GM12891 (cell line): ENCODE data around the gene GPC6.

Source experiments
- DNase-seq: peaks from one replicate; pipeline ENCODE4 v3.0.0; 2011; ENCODE audit warnings: low spot score; ENCODE audit not compliant: insufficient read length
- FAIRE-seq: peaks from 2 replicates; lab custom pipeline; 2011; peaks lifted over from hg19 to GRCh38; lab: Jason Lieb, UNC
- PAX5 ChIP-seq: IDR thresholded peaks from 2 replicates; pipeline ENCODE4 v1.6.1; 2011; ENCODE audit warnings: low read length, moderate library complexity, mild to moderate bottlenecking; ENCODE audit not compliant: insufficient read depth, severe bottlenecking
- POLR2A ChIP-seq: IDR thresholded peaks from 2 replicates; pipeline ENCODE4 v1.6.1; 2011; ENCODE audit warnings: low read depth, low read length, control low read depth
- POLR2AphosphoS5 ChIP-seq: IDR thresholded peaks from 2 replicates; pipeline ENCODE4 v1.6.1; 2011; ENCODE audit warnings: low read depth, low read length, control low read depth
- POU2F2 ChIP-seq: IDR thresholded peaks from 2 replicates; pipeline ENCODE4 v1.6.1; 2011; ENCODE audit warnings: low read depth, mild to moderate bottlenecking, control low read depth, low read length, moderate library complexity
- SPI1 ChIP-seq: IDR thresholded peaks from 2 replicates; pipeline ENCODE4 v1.6.1; 2011; ENCODE audit warnings: low read depth, low read length, control low read depth
- TAF1 ChIP-seq: IDR thresholded peaks from 2 replicates; pipeline ENCODE4 v1.6.1; 2011; ENCODE audit warnings: low read depth, low read length, control low read depth

GPC6 gene

DNA sequence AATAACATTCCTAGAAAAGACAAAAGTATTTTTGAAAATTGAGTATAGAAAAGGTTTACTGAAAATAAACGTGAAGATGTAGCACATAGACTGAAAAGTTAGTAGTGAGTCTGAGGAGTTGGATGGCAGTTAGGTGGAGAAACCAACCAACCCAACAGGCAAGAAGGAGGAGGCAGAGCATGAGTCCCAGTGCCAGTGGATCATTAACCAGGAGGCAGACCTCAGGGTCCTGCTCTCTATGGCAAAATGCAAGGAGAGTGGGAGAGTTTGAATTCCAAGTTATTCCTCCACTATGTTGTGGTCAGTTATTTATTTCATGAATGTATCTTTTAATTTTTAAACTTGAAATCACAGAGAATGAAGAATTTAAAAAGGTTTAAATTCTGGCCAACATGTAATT lies 446.4 kb downstream of the GPC6 start:
- DNase-seq (no peak), FAIRE-seq (no peak)
- TF ChIP-seq POU2F2 (no peak), POLR2A (no peak), PAX5 (no peak)

DNA sequence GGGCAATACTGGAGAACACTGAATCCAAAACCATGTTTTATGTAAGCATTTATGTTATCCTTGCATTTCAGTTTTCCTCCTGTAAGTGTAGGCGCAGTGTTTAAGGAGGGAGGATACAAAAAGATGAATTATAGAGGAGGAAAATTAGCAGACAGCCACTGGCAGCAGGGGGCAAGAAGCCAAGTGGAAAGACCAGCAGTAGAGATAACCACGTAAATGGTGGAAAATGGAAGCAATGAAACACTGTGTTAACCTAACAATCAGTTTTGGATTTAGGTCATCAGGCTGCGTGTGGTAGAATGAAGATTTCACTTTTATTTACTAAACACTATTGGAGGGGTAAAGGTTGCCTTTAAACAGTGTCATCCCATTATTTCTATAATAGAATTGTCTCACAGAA lies 447.3 kb downstream of the GPC6 start:
- TF ChIP-seq PAX5, result no peak
- TF ChIP-seq SPI1, result no peak
- no peak for TF ChIP-seq TAF1
- TF ChIP-seq POLR2A, result no peak
- TF ChIP-seq POU2F2, result no peak
- DNase-seq, result no peak
- peak; percentile 5 for FAIRE-seq

DNA sequence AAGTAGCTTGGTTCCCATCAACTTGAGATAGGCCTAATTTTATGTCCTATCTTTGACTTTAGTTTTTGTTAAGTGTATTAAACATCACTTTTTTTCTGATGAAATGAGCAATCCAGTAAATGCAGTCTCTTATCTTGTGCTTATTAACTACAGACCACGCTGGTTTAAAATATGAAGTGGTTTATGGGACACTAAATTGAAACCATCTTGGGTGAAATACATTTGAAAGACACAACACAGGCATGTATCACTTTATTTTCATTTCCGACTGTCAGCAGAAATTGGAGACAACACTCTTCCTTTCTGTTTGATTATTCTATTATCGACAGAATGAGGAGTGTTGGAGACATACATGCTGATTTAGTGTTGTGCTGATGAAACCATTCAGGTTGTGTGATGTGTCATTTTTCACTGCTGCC lies 447.7 kb downstream of the GPC6 start:
- no peak for TF ChIP-seq PAX5
- no peak for TF ChIP-seq TAF1
- no peak for TF ChIP-seq POLR2AphosphoS5
- no peak for TF ChIP-seq SPI1
- TF ChIP-seq POU2F2, result no peak
- no peak for TF ChIP-seq POLR2A
- no peak for DNase-seq
- FAIRE-seq, result no peak

DNA sequence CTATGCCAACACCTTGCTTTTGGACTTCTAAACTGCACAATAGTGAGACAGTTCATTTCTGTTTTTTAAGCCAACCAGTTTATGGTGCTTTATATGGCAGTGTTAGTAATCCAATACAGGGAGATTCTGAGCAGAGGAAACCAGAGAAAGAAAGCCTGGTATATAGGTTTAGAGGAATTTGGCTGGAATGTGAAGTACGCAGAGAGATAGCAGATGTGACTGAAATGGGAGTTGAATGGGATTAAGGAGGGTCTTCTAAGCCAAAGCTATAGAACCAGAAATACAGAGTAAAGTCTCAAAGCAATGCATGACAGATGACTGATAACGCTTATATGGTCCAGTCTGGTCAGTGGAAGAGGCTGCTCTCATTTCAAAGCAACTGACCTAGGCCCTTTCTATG lies 453.7 kb downstream of the GPC6 start:
- FAIRE-seq (no peak), DNase-seq (no peak)
- TF ChIP-seq POLR2AphosphoS5 (no peak), PAX5 (no peak), POU2F2 (no peak), POLR2A (no peak), TAF1 (no peak), SPI1 (no peak)

DNA sequence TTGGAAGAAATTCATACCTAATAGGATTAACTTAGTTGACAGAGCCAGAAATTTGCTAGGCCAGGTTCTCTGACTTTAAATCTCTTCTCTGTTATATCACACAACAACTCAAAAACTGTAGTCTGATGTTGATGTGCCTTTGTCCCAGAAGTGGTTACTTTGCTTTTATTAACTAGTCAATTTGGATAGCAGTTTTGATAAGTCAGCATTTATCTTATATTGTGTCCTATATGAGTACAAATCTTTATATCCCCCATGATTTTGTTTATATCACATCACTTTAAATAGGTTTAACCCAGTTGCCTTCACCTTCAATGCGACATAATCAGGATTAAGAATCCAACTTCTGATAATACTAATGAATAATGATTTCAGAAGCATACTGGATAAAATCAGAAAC lies 459.3 kb downstream of the GPC6 start:
- FAIRE-seq (no peak), DNase-seq (no peak)
- TF ChIP-seq TAF1 (no peak), SPI1 (no peak), POLR2AphosphoS5 (no peak), POLR2A (no peak)

DNA sequence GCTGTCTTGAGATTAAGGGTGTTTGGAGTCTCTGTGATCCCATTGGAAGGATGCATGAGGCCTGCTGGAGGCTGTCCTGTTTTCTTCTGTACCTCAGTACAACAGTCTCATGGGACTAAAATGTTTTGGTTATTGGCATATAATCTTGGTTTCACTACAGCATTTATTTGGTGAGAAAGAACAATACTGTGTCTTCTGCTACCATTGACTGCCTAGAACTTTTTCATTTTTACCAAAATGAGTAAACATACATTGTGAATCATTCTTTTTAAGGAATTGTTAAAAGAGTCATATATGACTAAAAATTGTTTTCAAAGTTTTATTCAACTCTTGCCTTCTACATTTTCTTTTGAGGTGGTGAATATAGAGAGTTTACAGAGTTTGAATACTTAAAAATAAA lies 459.8 kb downstream of the GPC6 start:
- DNase-seq (no peak), FAIRE-seq (no peak)
- TF ChIP-seq TAF1 (no peak), POU2F2 (no peak), POLR2AphosphoS5 (no peak), SPI1 (no peak)

DNA sequence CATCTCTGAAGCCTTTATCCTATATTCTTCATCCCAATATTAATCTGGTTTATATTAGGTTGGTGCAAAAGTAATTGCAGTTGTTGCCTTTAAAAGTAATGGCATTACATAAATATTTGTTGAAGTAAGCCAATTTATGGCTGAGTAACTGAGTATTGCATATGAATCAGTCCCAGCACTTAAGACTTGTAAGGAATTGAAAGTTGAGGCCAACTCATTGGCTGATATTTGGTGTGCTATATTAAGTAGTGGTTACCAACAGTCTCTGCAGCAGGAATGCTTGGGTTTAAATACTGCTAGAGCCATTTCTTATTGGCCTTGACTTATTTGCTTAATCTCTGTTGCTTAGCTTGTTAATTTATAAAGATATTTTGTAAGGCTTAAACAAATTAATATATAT lies 460.7 kb downstream of the GPC6 start:
- no peak for DNase-seq
- no peak for TF ChIP-seq POLR2AphosphoS5
- TF ChIP-seq PAX5, result no peak
- no peak for TF ChIP-seq TAF1
- TF ChIP-seq SPI1, result no peak
- no peak for TF ChIP-seq POU2F2
- no peak for TF ChIP-seq POLR2A
- FAIRE-seq, result no peak

DNA sequence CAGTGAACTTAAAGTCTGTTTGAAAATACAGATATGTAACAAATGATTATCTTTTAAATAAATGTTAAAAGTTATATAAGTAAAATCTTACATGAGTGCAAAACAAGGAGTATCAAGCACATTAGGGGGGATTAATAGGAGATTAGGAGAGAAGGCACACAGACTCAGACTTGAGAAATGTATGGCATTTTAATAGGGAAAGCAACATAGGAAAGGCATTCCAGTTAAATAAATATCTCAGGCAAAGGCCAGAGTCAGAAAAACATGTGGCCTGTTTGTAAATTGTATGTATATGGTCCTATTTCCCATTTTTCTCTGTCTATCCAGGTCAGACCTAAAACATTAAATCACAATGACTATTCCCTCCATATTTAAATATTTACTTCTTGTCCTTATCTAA lies 462.7 kb downstream of the GPC6 start:
- no peak for DNase-seq
- no peak for FAIRE-seq
- TF ChIP-seq PAX5 (no peak), POLR2AphosphoS5 (no peak), SPI1 (no peak), POU2F2 (no peak), POLR2A (no peak), TAF1 (no peak)

DNA sequence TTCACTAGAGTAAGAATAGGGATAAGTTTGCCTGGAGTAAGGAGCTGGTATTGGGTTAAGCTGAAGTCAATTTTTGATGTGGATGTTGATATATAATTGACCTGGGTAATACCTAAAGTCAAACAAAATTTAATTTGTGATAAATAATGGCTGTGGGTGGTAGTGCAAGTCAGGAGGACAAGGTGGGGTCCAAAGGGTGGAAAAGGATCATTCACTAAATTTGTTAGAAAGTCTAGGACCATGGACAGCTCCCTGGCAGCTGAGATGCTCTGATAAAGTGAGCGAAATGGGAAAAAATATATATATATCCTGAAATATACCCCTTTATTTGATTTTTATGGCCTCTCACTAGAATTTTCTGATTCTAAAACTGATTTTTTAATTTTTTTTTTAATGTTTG lies 463.5 kb downstream of the GPC6 start:
- no peak for TF ChIP-seq POU2F2
- TF ChIP-seq TAF1, result no peak
- no peak for TF ChIP-seq SPI1
- no peak for TF ChIP-seq POLR2A
- TF ChIP-seq POLR2AphosphoS5, result no peak
- no peak for TF ChIP-seq PAX5
- DNase-seq (no peak), FAIRE-seq (no peak)

DNA sequence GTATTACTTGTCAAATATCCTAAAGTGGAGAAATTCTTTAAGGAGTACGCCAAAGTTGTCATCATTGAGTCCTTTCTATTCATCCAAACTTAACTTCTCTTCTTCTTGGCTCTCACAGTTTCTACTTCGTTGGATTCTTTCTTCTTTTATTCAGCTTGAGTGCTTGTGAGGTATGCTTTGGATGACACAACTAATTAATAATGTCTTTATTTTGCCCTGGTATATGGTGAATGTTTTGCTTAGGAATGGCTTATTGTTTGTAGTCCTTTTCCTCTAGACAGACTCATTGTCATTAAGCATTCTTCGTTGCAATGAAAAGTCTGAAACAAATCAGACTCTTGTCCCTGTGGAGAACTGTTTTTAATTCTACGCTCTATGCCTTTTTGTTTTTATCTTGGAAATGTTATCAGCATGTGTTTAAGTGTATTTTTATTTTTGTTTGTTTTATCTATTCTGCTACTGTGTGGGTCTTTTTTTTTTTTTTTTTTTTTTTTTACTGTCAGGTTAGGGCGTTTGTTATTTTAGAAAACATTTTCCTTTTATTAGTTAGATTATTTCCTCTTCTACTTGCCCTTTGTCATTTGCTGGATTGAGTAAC lies 471.5 kb downstream of the GPC6 start:
- DNase-seq (no peak), FAIRE-seq (no peak)
- TF ChIP-seq POLR2AphosphoS5, result no peak
- no peak for TF ChIP-seq TAF1
- no peak for TF ChIP-seq POU2F2
- no peak for TF ChIP-seq POLR2A
- TF ChIP-seq SPI1, result no peak
- TF ChIP-seq PAX5, result no peak

DNA sequence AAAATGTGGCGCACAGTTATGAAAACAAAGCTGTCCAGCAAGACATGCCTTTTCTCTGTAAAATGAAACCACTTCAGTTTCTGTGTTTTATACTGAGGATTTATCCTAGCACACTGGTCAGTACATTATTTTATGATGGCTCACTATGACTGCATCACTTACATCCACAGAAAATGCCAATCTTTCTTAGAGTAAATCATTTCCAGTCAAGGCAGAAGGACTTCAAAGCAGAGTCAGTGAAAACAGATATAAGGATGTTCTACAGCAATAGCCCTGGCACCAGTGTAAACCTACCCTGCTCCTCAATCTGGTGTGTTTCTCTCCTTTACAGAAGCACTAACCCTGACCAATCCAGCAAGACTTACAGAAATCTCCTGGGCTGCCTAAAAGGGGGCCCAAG lies 473.5 kb downstream of the GPC6 start:
- no peak for FAIRE-seq
- TF ChIP-seq POLR2AphosphoS5, result no peak
- TF ChIP-seq POU2F2, result no peak
- TF ChIP-seq SPI1, result no peak
- TF ChIP-seq TAF1, result no peak
- no peak for TF ChIP-seq PAX5
- TF ChIP-seq POLR2A, result no peak
- DNase-seq, result no peak
